H9 (cell line): Measurements from ENCODE around the gene PRKRA. TPM values are rescaled to one million over a fixed set of nuclear protein-coding genes. Genes with fewer than 3 reads are reported as not detected.

ENCODE experiments used
- DNase-seq: peaks from one replicate; pipeline ENCODE4 v3.0.0-alpha.2; 2017
- H2AFZ ChIP-seq: one replicate; pipeline ENCODE4 v1.6.1; 2013; ENCODE audit warnings: mild to moderate bottlenecking, low read length, control low read depth, moderate library complexity
- H2AK5ac ChIP-seq: 2 replicates; pipeline ENCODE4 v1.6.1; 2013; ENCODE audit warnings: low read length, control low read depth, mixed read lengths; ENCODE audit not compliant: insufficient read length
- H2BK120ac ChIP-seq: one replicate; pipeline ENCODE4 v1.6.1; 2013; ENCODE audit warnings: low read depth, mild to moderate bottlenecking, low read length, control low read depth, inconsistent platforms; ENCODE audit not compliant: poor library complexity, severe bottlenecking
- H2BK12ac ChIP-seq: 2 replicates; pipeline ENCODE4 v1.6.1; 2013; ENCODE audit warnings: low read length, control low read depth, mixed read lengths, low read depth; ENCODE audit not compliant: insufficient read length
- H2BK15ac ChIP-seq: 2 replicates; pipeline ENCODE4 v1.6.1; 2013; ENCODE audit warnings: low read depth, low read length, control low read depth
- H2BK20ac ChIP-seq: one replicate; pipeline ENCODE4 v1.6.1; 2013; ENCODE audit warnings: low read depth, mild to moderate bottlenecking, low read length, control low read depth, inconsistent platforms; ENCODE audit not compliant: poor library complexity, severe bottlenecking
- H2BK5ac ChIP-seq: 2 replicates; pipeline ENCODE4 v1.6.1; 2013; ENCODE audit warnings: low read length, control low read depth, mixed read lengths; ENCODE audit not compliant: insufficient read length
- H3K14ac ChIP-seq: 2 replicates; pipeline ENCODE4 v1.6.1; 2013; ENCODE audit warnings: low read length, control low read depth; ENCODE audit not compliant: insufficient read depth
- H3K18ac ChIP-seq: 2 replicates; pipeline ENCODE4 v1.6.1; 2013; ENCODE audit warnings: low read depth, mild to moderate bottlenecking, mixed read lengths, low read length, control low read depth; ENCODE audit not compliant: insufficient read length
- H3K23ac ChIP-seq: 2 replicates; pipeline ENCODE4 v1.6.1; 2013; ENCODE audit warnings: low read length, control low read depth, mixed read lengths, low read depth; ENCODE audit not compliant: insufficient read length
- H3K23me2 ChIP-seq: 2 replicates; pipeline ENCODE4 v1.6.1; 2013; ENCODE audit warnings: low read depth, mild to moderate bottlenecking, mixed read lengths, low read length, control low read depth; ENCODE audit not compliant: insufficient read length, poor library complexity, severe bottlenecking
- H3K27ac ChIP-seq: 2 replicates; pipeline ENCODE4 v1.5.1; 2013; ENCODE audit warnings: low read length, control low read depth, mixed read lengths, low read depth; ENCODE audit not compliant: insufficient read length
- H3K27me3 ChIP-seq: 2 replicates; pipeline ENCODE4 v1.6.1; 2013; ENCODE audit warnings: low read length, control low read depth, inconsistent platforms; ENCODE audit not compliant: insufficient read depth
- H3K4ac ChIP-seq: 2 replicates; pipeline ENCODE4 v1.6.1; 2013; ENCODE audit warnings: low read depth, mild to moderate bottlenecking, control low read depth, inconsistent platforms, low read length, moderate library complexity
- H3K4me1 ChIP-seq: 2 replicates; pipeline ENCODE4 v1.6.1; 2013; ENCODE audit warnings: low read length, control low read depth, inconsistent platforms; ENCODE audit not compliant: insufficient read depth
- H3K4me2 ChIP-seq: 2 replicates; pipeline ENCODE4 v1.6.1; 2013; ENCODE audit warnings: low read length, control low read depth, mixed read lengths; ENCODE audit not compliant: insufficient read length, insufficient read depth
- H3K56ac ChIP-seq: 2 replicates; pipeline ENCODE4 v1.6.1; 2013; ENCODE audit warnings: low read depth, mild to moderate bottlenecking, mixed read lengths, low read length, control low read depth; ENCODE audit not compliant: insufficient read length
- H3K79me1 ChIP-seq: 2 replicates; pipeline ENCODE4 v1.6.1; 2013; ENCODE audit warnings: low read depth, mild to moderate bottlenecking, moderate library complexity, low read length, control low read depth, inconsistent platforms; ENCODE audit not compliant: insufficient read depth, poor library complexity, severe bottlenecking
- H3K79me2 ChIP-seq: 2 replicates; pipeline ENCODE4 v1.6.1; 2013; ENCODE audit warnings: low read length, control low read depth, inconsistent platforms; ENCODE audit not compliant: insufficient read depth
- H3K9ac ChIP-seq: 2 replicates; pipeline ENCODE4 v1.6.1; 2013; ENCODE audit warnings: low read length, control low read depth, mixed read lengths; ENCODE audit not compliant: insufficient read length; ENCODE audit errors: extremely low read depth
- H3K9me3 ChIP-seq: one replicate; pipeline ENCODE4 v1.6.1; 2013; ENCODE audit warnings: low read depth, low read length, inconsistent platforms; ENCODE audit not compliant: control insufficient read depth
- H3T11ph ChIP-seq: one replicate; pipeline ENCODE4 v1.6.1; 2013; ENCODE audit warnings: mild to moderate bottlenecking, low read length, control low read depth, inconsistent platforms
- H4K20me1 ChIP-seq: one replicate; pipeline ENCODE4 v1.6.1; 2013; ENCODE audit not compliant: control insufficient read depth, insufficient read length, insufficient read depth
- H4K5ac ChIP-seq: 2 replicates; pipeline ENCODE4 v1.6.1; 2013; ENCODE audit warnings: low read depth, mild to moderate bottlenecking, mixed read lengths, low read length, control low read depth; ENCODE audit not compliant: insufficient read length
- H4K8ac ChIP-seq: replicated peaks from 2 replicates; pipeline ENCODE4 v1.6.1; 2013; ENCODE audit warnings: low read length, control low read depth, mixed read lengths, low read depth; ENCODE audit not compliant: insufficient read length
- H4K91ac ChIP-seq: 2 replicates; pipeline ENCODE4 v1.6.1; 2013; ENCODE audit warnings: low read depth, mild to moderate bottlenecking, moderate library complexity, mixed read lengths, low read length, control low read depth; ENCODE audit not compliant: insufficient read length
- H3K27ac Mint-ChIP-seq, 3 experiments: 2 replicates in 2 of 3; 3 replicates in 1 of 3; pipeline ENCODE4 v1.8.0; 2020 to 2021; ENCODE audit warnings: mixed read lengths in 3 of 3, mild to moderate bottlenecking in 1 of 3, moderate library complexity in 1 of 3
- H3K27me3 Mint-ChIP-seq: 2 replicates; pipeline ENCODE4 v1.8.0; 2021; ENCODE audit warnings: low read depth, mild to moderate bottlenecking, moderate library complexity, mixed read lengths
- H3K36me3 Mint-ChIP-seq, 3 experiments: 2 replicates in 2 of 3; 3 replicates in 1 of 3; pipeline ENCODE4 v1.8.0; 2020 to 2021; ENCODE audit warnings: low read depth in 3 of 3, mixed read lengths in 3 of 3; ENCODE audit not compliant: insufficient read depth in 1 of 3
- H3K4me1 Mint-ChIP-seq, 2 experiments: 2 replicates each; pipeline ENCODE4 v1.8.0; 2020; ENCODE audit warnings: mixed read lengths in 2 of 2
- H3K4me3 Mint-ChIP-seq, 2 experiments: 2 replicates in 1 of 2; 3 replicates in 1 of 2; pipeline ENCODE4 v1.8.0; 2020 to 2021; ENCODE audit warnings: mild to moderate bottlenecking in 2 of 2, mixed read lengths in 2 of 2, moderate library complexity in 1 of 2
- H3K9me3 Mint-ChIP-seq, 2 experiments: 2 replicates in 1 of 2; 3 replicates in 1 of 2; pipeline ENCODE4 v1.8.0; 2020; ENCODE audit warnings: mild to moderate bottlenecking in 2 of 2, mixed read lengths in 2 of 2, moderate library complexity in 1 of 2
- WGBS: extraction: QIAGEN DNeasy Blood & Tissue Kit; methylation state at CpG from one replicate; pipeline ENCODE4 v1.1.7; 2013; ENCODE audit warnings: missing lambda C conversion rate, low lambda C conversion rate, mixed read lengths; ENCODE audit not compliant: insufficient read length; ENCODE audit errors: extremely low coverage; 5-methylcytosine and 5-hydroxymethylcytosine counted together
- total RNA-seq: library from RNA; stranded (reverse); gene quantifications from 2 replicates; pipeline ENCODE4 v1.2.1, GENCODE V29; 2021
- TF ChIP-seq, protein P1 (sequence below): fragments of 200-600 bp; sonication (generic); conservative IDR thresholded peaks from 3 replicates; pipeline ENCODE4 v1.8.0; 2021; ENCODE audit warnings: antibody characterized with exemption, mild to moderate bottlenecking

PRKRA gene
- total RNA-seq, 1 experiment from 2014 or later, result 61.5 TPM

DNA sequence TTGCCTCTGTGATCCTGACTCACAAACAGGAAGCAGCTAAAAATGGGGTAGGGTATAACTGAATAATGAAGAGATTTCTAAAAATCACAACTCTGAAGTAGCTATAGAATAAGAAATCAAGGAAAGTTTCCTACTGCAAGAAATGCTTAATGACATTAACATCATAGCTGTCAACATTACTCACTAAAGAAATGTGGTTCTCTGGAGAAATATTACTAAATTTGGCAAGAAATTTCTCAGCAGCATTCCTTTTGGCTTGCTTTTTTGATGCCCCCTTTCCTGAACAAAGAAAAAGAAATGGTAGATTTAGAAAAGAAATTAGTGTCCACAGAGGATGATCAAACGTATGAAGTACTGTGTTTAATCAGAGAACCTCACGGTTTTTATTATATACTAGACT lies 9.5 kb downstream of the PRKRA start:
- Histone ChIP-seq H3K4me1 (no peaks in the 10 kb centered on the region), H4K20me1 (no peaks in the 10 kb centered on the region), H3K79me1 (no peaks in the 10 kb centered on the region), H4K91ac (no peak overlapping the region), H3K4ac (no peak overlapping the region), H4K5ac (no peak overlapping the region), H3K79me2 (no peaks in the 10 kb centered on the region), H4K8ac (no peak overlapping the region), H3K9ac (no peak overlapping the region), H2BK5ac (no peak overlapping the region), H3K23me2 (no peaks in the 10 kb centered on the region), H3K56ac (no peak overlapping the region), H3K23ac (no peak overlapping the region), H3K27me3 (no peaks in the 10 kb centered on the region), H2BK20ac (no peak overlapping the region), H2AK5ac (no peak overlapping the region), H3K18ac (no peak overlapping the region), H3K14ac (no peak overlapping the region), H2BK12ac (no peak overlapping the region), H3K4me2 (no peak overlapping the region), H2BK15ac (no peak overlapping the region), H3T11ph (no peak overlapping the region), H2BK120ac (no peak overlapping the region), H3K27ac (no peak overlapping the region), H3K9me3 (no peaks in the 10 kb centered on the region), H2AFZ (no peak overlapping the region)
- no peak for DNase-seq
- Mint-ChIP-seq H3K27me3 (no peaks in the 10 kb centered on the region), H3K4me1 (peaks cover 0 to 3% of the 10 kb centered on the region in 2 experiments; a peak in 1 of 4 replicates), H3K4me3 (no peak overlapping the region), H3K27ac (no peak overlapping the region), H3K9me3 (no peaks in the 10 kb centered on the region), H3K36me3 (peaks cover 17 to 81% (median 76%) of the 10 kb centered on the region in 3 experiments; a peak in 6 of 7 replicates)
- TF ChIP-seq, protein P1, sequence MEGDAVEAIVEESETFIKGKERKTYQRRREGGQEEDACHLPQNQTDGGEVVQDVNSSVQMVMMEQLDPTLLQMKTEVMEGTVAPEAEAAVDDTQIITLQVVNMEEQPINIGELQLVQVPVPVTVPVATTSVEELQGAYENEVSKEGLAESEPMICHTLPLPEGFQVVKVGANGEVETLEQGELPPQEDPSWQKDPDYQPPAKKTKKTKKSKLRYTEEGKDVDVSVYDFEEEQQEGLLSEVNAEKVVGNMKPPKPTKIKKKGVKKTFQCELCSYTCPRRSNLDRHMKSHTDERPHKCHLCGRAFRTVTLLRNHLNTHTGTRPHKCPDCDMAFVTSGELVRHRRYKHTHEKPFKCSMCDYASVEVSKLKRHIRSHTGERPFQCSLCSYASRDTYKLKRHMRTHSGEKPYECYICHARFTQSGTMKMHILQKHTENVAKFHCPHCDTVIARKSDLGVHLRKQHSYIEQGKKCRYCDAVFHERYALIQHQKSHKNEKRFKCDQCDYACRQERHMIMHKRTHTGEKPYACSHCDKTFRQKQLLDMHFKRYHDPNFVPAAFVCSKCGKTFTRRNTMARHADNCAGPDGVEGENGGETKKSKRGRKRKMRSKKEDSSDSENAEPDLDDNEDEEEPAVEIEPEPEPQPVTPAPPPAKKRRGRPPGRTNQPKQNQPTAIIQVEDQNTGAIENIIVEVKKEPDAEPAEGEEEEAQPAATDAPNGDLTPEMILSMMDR, result no peak
- WGBS, result no CpG with 5 or more reads among the region's 2 CpGs
